Tracheal epithelial cell (primary cell): ENCODE data around the gene LIMS1. TPM values are rescaled to one million over a fixed set of nuclear protein-coding genes. Genes with fewer than 3 reads are reported as not detected.

Experiments used
- total RNA-seq: library from RNA; depleted of rRNA; stranded (reverse); fragments of >200 nt; gene quantifications from 2 replicates; pipeline ENCODE4 v1.2.1, GENCODE V29; 2014

The LIMS1 gene
- total RNA-seq, result 52.2 and 111 TPM in 2 replicates

GRCh38 chr2:108533832-108534583 is at the start of gene LIMS1:
Gene LIMS1 (plus strand): TSS chr2:108534470. CDS start chr2:108534563, 93 bp downstream.

GRCh38 chr2:108719149-108720044 is 185.1 kb downstream of the LIMS1 start, which contains the start of gene RANBP2:
Gene RANBP2 (plus strand): TSS chr2:108719482. CDS start chr2:108719607, 125 bp downstream.

Other genes with a start within 250 kb of the LIMS1 start
- gene SULT1C2, start 245.6 kb upstream of the LIMS1 start, total RNA-seq, result 0.21 and 0.72 TPM in 2 replicates
- 4.8 TPM in 1 of 2 replicates, not detected in the other for gene SULT1C4, start 156.5 kb upstream of the LIMS1 start, total RNA-seq
- 10.4 and 10.8 TPM in 2 replicates for gene GCC2, start 85.3 kb upstream of the LIMS1 start, total RNA-seq
- gene RANBP2, start 185.0 kb downstream of the LIMS1 start, total RNA-seq, result 59.8 and 59.9 TPM in 2 replicates